Measurements from ENCODE around the gene C3orf18. TPM values are rescaled to one million over a fixed set of nuclear protein-coding genes. Genes with fewer than 3 reads are reported as not detected.

C3orf18 gene
- total RNA-seq, 2 experiments from 2014 or later: 3.9 to 5.2 TPM

- no peak overlapping the region for H3K27ac ChIP-seq (ENCODE audit: low read depth in 1 of 2, low read length in 2 of 2)
- ChIA-PET CTCF (no interaction called here), POLR2A (interaction anchor here (0.6 kb wide), 1 partner anchor 16 kb away, joined by 3 read pairs; the partner anchor contains the start of gene C3orf18)
- TF ChIP-seq CTCF (IDR thresholded peaks at IDR 0.05): no peak
- DNase-seq (no peak), ATAC-seq (ENCODE audit: poor library complexity) (no peak)
- no peaks in the 10 kb centered on the region for H3K4me1 Mint-ChIP-seq (ENCODE audit: low read depth)
- H3K9me3 ChIP-seq (ENCODE audit: control insufficient read depth in 1 of 2, insufficient read depth in 1 of 2, low read length in 2 of 2): peaks cover 0 to 4% of the 10 kb centered on the region in 2 experiments
- H3K27me3 ChIP-seq (ENCODE audit: control insufficient read depth in 1 of 2, insufficient read depth in 2 of 2, low read length in 2 of 2): no peaks in the 10 kb centered on the region
- H3K27ac Mint-ChIP-seq: no peak overlapping the region
- H3K4me3 Mint-ChIP-seq: no peak overlapping the region
- H3K36me3 Mint-ChIP-seq (ENCODE audit: low read depth): no peaks in the 10 kb centered on the region
- H3K27me3 Mint-ChIP-seq: no peaks in the 10 kb centered on the region
- no peaks in the 10 kb centered on the region for H3K36me3 ChIP-seq (ENCODE audit: insufficient read depth, low read length)
- intact Hi-C loops (cut with DNase I, micrococcal nuclease): no loop called here
- no peak overlapping the region for H3K4me3 ChIP-seq (ENCODE audit: low read length)
- no peaks in the 10 kb centered on the region for H3K9me3 Mint-ChIP-seq
- peaks cover 5% of the 10 kb centered on the region for H3K4me1 ChIP-seq (ENCODE audit: insufficient read depth, low read length)
Measured at GRCh38 chr3:50551054-50551659, 16.4 kb downstream of the C3orf18 start.

GRCh38 chr3:50550079-50550736, 17.3 kb downstream of the C3orf18 start:
- Mint-ChIP-seq H3K4me1 (ENCODE audit: low read depth) (no peaks in the 10 kb centered on the region), H3K4me3 (no peak overlapping the region), H3K36me3 (ENCODE audit: low read depth) (no peaks in the 10 kb centered on the region), H3K27me3 (no peaks in the 10 kb centered on the region), H3K27ac (no peak overlapping the region), H3K9me3 (no peaks in the 10 kb centered on the region)
- H3K4me3 ChIP-seq (ENCODE audit: low read length): no peak overlapping the region
- no peaks in the 10 kb centered on the region for H3K27me3 ChIP-seq (ENCODE audit: control insufficient read depth in 1 of 2, insufficient read depth in 2 of 2, low read length in 2 of 2)
- peak; percentile 85 for TF ChIP-seq CTCF (IDR thresholded peaks at IDR 0.05)
- DNase-seq (peak; percentile 37 to 75 (median 56)), ATAC-seq (ENCODE audit: poor library complexity) (peak; percentile 83)
- intact Hi-C loops (cut with DNase I, micrococcal nuclease): loop anchor here in 1 of 2 experiments (1.0 kb wide), 1 partner anchor 114 kb away; no protein-coding TSS in a partner anchor
- H3K4me1 ChIP-seq (ENCODE audit: insufficient read depth, low read length): peaks cover 5% of the 10 kb centered on the region
- ChIA-PET POLR2A (no interaction called here), CTCF (no interaction called here)
- peaks cover 0 to 4% of the 10 kb centered on the region in 2 experiments for H3K9me3 ChIP-seq (ENCODE audit: control insufficient read depth in 1 of 2, insufficient read depth in 1 of 2, low read length in 2 of 2)
- H3K36me3 ChIP-seq (ENCODE audit: insufficient read depth, low read length): no peaks in the 10 kb centered on the region
- no peak overlapping the region for H3K27ac ChIP-seq (ENCODE audit: low read depth in 1 of 2, low read length in 2 of 2)

GRCh38 chr3:50549226-50549625, 18.3 kb downstream of the C3orf18 start:
- no peak overlapping the region for H3K27ac ChIP-seq (ENCODE audit: low read depth in 1 of 2, low read length in 2 of 2)
- H3K27me3 ChIP-seq (ENCODE audit: control insufficient read depth in 1 of 2, insufficient read depth in 2 of 2, low read length in 2 of 2): no peaks in the 10 kb centered on the region
- H3K27me3 Mint-ChIP-seq: no peaks in the 10 kb centered on the region
- ChIA-PET CTCF (interaction anchor here (0.6 kb wide), 1 partner anchor 202 kb away, joined by 3 read pairs; no protein-coding TSS in a partner anchor), POLR2A (no interaction called here)
- TF ChIP-seq CTCF (IDR thresholded peaks at IDR 0.05): no peak
- H3K27ac Mint-ChIP-seq: no peak overlapping the region
- no peaks in the 10 kb centered on the region for H3K4me1 Mint-ChIP-seq (ENCODE audit: low read depth)
- H3K4me3 Mint-ChIP-seq: no peak overlapping the region
- H3K4me1 ChIP-seq (ENCODE audit: insufficient read depth, low read length): peaks cover 5% of the 10 kb centered on the region
- ATAC-seq (ENCODE audit: poor library complexity) (no peak), DNase-seq (no peak)
- no peaks in the 10 kb centered on the region for H3K9me3 Mint-ChIP-seq
- H3K4me3 ChIP-seq (ENCODE audit: low read length): no peak overlapping the region
- peaks cover 0 to 4% of the 10 kb centered on the region in 2 experiments for H3K9me3 ChIP-seq (ENCODE audit: control insufficient read depth in 1 of 2, insufficient read depth in 1 of 2, low read length in 2 of 2)
- H3K36me3 Mint-ChIP-seq (ENCODE audit: low read depth): no peaks in the 10 kb centered on the region
- H3K36me3 ChIP-seq (ENCODE audit: insufficient read depth, low read length): no peaks in the 10 kb centered on the region
- intact Hi-C loops (cut with DNase I, micrococcal nuclease): loop anchor here in 1 of 2 experiments (10.0 kb wide), 1 partner anchor 274 kb away; the partner anchor contains the start of gene LSMEM2

Data from CD4-positive, alpha-beta T cell (primary cell).